ENCODE results near the gene GLTPD2. TPM values are rescaled to one million over a fixed set of nuclear protein-coding genes. Genes with fewer than 3 reads are reported as not detected.
"Not testable (repeated sequence)": the region's sequence is repeated elsewhere in the genome, so short reads cannot be mapped to it uniquely, and the experiment has no call there.

The GLTPD2 gene
- total RNA-seq, 1 donor from 2014 or later = not detected

- TF ChIP-seq CTCF (conservative IDR thresholded peaks at IDR 0.05) = no peak
- H3K4me3 Mint-ChIP-seq = no peak overlapping the region
- no peaks in the 10 kb centered on the region for H3K27me3 Mint-ChIP-seq (ENCODE audit: low read depth)
Observed at GRCh38 chr17:4818276-4818675, 29.5 kb downstream of the GLTPD2 start.

DNA sequence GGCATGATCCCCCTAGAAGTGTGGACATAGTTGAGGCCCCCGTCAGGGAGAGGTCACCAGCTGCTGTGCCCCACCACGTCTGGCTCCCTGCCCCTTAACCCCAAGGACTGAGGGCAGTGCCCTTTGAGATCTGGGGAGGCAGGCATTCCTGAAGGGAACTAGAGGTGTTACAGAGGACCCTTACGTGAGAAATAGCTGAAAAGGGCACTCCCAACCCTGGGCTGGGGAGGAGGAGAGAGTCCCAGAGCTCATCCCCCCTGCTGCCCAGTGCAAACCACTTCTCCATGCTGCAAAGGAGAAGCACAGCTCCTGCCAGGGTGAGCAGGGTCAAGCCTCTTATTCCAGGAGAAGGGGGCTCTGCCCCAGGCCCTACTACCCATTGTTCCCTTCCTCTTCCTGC lies 34.1 kb downstream of the GLTPD2 start:
- Mint-ChIP-seq H3K4me1 (no peaks in the 10 kb centered on the region), H3K27me3 (ENCODE audit: low read depth) (no peaks in the 10 kb centered on the region), H3K9me3 (no peaks in the 10 kb centered on the region), H3K4me3 (no peak overlapping the region), H3K27ac (ENCODE audit: unreplicated experiment) (no peak overlapping the region), H3K36me3 (ENCODE audit: low read depth) (peaks cover 5% of the 10 kb centered on the region)
- DNase-seq (ENCODE audit: low read depth, low spot score) = no peak
- no peak for TF ChIP-seq CTCF (conservative IDR thresholded peaks at IDR 0.05)

More at GRCh38 chr17:4818276-4818675, 29.5 kb downstream of the GLTPD2 start:
- Mint-ChIP-seq H3K4me1 (no peaks in the 10 kb centered on the region), H3K9me3 (no peaks in the 10 kb centered on the region), H3K27ac (ENCODE audit: unreplicated experiment) (no peak overlapping the region), H3K36me3 (ENCODE audit: low read depth) (peaks cover 10% of the 10 kb centered on the region)
- DNase-seq (ENCODE audit: low read depth, low spot score) = no peak

- Mint-ChIP-seq H3K4me1 (no peaks in the 10 kb centered on the region), H3K4me3 (no peak overlapping the region), H3K9me3 (no peaks in the 10 kb centered on the region), H3K27ac (ENCODE audit: unreplicated experiment) (no peak overlapping the region), H3K36me3 (ENCODE audit: low read depth) (peaks cover 5% of the 10 kb centered on the region), H3K27me3 (ENCODE audit: low read depth) (no peaks in the 10 kb centered on the region)
- DNase-seq (ENCODE audit: low read depth, low spot score) = no peak
- TF ChIP-seq CTCF (conservative IDR thresholded peaks at IDR 0.05) = no peak
Observed at GRCh38 chr17:4823373-4824089, 34.8 kb downstream of the GLTPD2 start.

DNA sequence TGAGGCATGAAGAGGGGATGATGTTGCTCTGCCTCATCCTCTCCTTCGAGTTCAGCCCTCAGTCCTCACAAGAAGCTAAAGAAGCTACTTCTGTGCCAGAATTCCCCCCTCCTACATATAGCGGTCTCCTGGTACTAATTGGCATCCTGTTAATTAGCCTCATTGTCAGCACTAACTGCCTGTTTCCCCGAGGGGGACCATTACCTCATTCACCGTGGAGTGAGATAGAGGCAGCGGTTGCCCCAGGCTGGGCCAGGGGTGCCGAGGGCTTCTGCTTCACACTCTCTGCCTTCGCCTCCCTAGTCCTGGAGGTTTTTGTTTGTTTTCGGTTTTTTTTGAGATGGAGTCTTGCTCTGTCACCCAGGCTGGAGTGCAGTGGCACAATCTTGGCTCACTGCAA lies 38.6 kb downstream of the GLTPD2 start:
- TF ChIP-seq CTCF (conservative IDR thresholded peaks at IDR 0.05) = no peak

GRCh38 chr17:4832829-4833177 lies 44.0 kb downstream of the GLTPD2 start:
- peak overlapping the region; percentile 93 for H3K4me3 Mint-ChIP-seq
- DNase-seq (ENCODE audit: low read depth, low spot score); H3K9me3 Mint-ChIP-seq; H3K36me3 Mint-ChIP-seq (ENCODE audit: low read depth); H3K27me3 Mint-ChIP-seq (ENCODE audit: low read depth): not testable (repeated sequence)
- H3K4me1 Mint-ChIP-seq = peaks cover 29% of the 10 kb centered on the region
- peak overlapping the region; percentile 99 for H3K27ac Mint-ChIP-seq (ENCODE audit: unreplicated experiment)

More for the DNA sequence above, 38.6 kb downstream of the GLTPD2 start:
- H3K4me1 Mint-ChIP-seq = no peaks in the 10 kb centered on the region
- H3K9me3 Mint-ChIP-seq = no peaks in the 10 kb centered on the region
- H3K36me3 Mint-ChIP-seq (ENCODE audit: low read depth) = no peaks in the 10 kb centered on the region
- no peak for DNase-seq (ENCODE audit: low read depth, low spot score)
- H3K27ac Mint-ChIP-seq (ENCODE audit: unreplicated experiment) = no peak overlapping the region
- no peaks in the 10 kb centered on the region for H3K27me3 Mint-ChIP-seq (ENCODE audit: low read depth)
- no peak overlapping the region for H3K4me3 Mint-ChIP-seq

- H3K4me3 Mint-ChIP-seq = peak within 1 kb of the TSS; percentile 93
Observed at GRCh38 chr17:4833178-4833940, 44.6 kb downstream of the GLTPD2 start, which contains the start of gene MINK1. Gene MINK1, plus strand, starts transcription at chr17:4833340. Its CDS starts 244 bp downstream, at chr17:4833584.

More at GRCh38 chr17:4833178-4833940, 44.6 kb downstream of the GLTPD2 start, which contains the start of gene MINK1:
- peak; percentile 75 for DNase-seq (ENCODE audit: low read depth, low spot score)
- H3K4me1 Mint-ChIP-seq = peaks cover 31% of the 10 kb centered on the region
- H3K27ac Mint-ChIP-seq (ENCODE audit: unreplicated experiment) = peak within 1 kb of the TSS; percentile 99
- no peaks in the 10 kb centered on the region for H3K9me3 Mint-ChIP-seq
- H3K36me3 Mint-ChIP-seq (ENCODE audit: low read depth) = no peaks in the 10 kb centered on the region
- TF ChIP-seq CTCF (conservative IDR thresholded peaks at IDR 0.05) = no peak
- no peaks in the 10 kb centered on the region for H3K27me3 Mint-ChIP-seq (ENCODE audit: low read depth)
